ENCODE measurements around the gene GMFB. TPM values are rescaled to one million over a fixed set of nuclear protein-coding genes. Genes with fewer than 3 reads are reported as not detected.

The GMFB gene
- total RNA-seq, 4 donors from 2014 or later: 39.5 to 169 (median 45.7) TPM

DNA sequence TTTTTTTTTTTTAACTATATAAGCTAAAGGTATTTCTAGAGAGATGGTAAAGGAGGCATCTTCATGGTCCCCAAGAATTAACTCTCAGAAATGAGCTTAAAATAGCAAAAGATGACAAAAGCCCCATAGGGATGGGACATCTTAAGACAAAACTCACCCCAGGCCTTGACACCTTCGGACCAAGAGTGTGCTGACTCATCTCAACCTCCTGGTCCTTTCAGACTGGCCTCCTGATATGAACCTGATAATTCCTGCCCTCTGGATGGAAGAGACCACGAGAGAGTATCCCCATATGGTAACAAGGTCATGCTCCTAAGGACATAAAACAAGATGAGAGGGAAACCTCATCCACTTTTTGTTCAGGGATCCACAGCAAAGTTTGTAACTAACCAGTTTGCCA lies 8.4 kb upstream of the GMFB start:
- H3K4me1 ChIP-seq: no peaks in the 10 kb centered on the region
- intact Hi-C loops (cut with DNase I; ENCODE audit: low total_unique reads): no loop called here
- no peaks in the 10 kb centered on the region for H3K9me3 ChIP-seq
- no peaks in the 10 kb centered on the region for H3K27me3 ChIP-seq
- TF ChIP-seq, protein P1, sequence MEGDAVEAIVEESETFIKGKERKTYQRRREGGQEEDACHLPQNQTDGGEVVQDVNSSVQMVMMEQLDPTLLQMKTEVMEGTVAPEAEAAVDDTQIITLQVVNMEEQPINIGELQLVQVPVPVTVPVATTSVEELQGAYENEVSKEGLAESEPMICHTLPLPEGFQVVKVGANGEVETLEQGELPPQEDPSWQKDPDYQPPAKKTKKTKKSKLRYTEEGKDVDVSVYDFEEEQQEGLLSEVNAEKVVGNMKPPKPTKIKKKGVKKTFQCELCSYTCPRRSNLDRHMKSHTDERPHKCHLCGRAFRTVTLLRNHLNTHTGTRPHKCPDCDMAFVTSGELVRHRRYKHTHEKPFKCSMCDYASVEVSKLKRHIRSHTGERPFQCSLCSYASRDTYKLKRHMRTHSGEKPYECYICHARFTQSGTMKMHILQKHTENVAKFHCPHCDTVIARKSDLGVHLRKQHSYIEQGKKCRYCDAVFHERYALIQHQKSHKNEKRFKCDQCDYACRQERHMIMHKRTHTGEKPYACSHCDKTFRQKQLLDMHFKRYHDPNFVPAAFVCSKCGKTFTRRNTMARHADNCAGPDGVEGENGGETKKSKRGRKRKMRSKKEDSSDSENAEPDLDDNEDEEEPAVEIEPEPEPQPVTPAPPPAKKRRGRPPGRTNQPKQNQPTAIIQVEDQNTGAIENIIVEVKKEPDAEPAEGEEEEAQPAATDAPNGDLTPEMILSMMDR (IDR thresholded peaks at IDR 0.05): no peak
- no peak for TF ChIP-seq POLR2A (IDR thresholded peaks at IDR 0.05)
- no peak overlapping the region for H3K27ac ChIP-seq
- no peak for DNase-seq
- no peak overlapping the region for H3K4me3 ChIP-seq
- no peaks in the 10 kb centered on the region for H3K36me3 ChIP-seq

DNA sequence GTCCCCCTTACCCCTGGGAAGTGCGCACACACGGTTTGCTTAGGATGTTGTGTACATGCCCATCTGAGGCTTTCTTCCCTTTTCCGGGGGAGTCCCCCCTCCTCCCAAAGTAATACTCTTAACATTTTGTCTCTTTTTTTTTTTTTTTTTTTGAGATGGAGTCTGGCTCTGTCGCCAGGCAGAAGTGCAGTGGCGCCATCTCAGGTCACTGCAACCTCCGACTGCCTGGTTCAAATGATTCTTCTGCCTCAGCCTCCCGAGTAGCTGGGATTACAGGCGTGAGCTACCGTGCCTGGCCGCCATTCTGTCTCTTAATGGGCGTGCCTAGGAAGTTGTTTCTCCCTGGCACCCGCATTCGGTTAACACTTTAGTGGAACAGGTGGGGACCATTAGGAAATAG lies 4.5 kb upstream of the GMFB start:
- Histone ChIP-seq H3K4me3 (no peak overlapping the region), H3K9me3 (no peaks in the 10 kb centered on the region), H3K27ac (peak overlapping the region in 1 of 2 donors; percentile 41), H3K27me3 (no peaks in the 10 kb centered on the region), H3K4me1 (no peaks in the 10 kb centered on the region), H3K36me3 (no peaks in the 10 kb centered on the region)
- no peak for DNase-seq
- TF ChIP-seq POLR2A (IDR thresholded peaks at IDR 0.05): no peak
- intact Hi-C loops (cut with DNase I; ENCODE audit: low total_unique reads): no loop called here

DNA sequence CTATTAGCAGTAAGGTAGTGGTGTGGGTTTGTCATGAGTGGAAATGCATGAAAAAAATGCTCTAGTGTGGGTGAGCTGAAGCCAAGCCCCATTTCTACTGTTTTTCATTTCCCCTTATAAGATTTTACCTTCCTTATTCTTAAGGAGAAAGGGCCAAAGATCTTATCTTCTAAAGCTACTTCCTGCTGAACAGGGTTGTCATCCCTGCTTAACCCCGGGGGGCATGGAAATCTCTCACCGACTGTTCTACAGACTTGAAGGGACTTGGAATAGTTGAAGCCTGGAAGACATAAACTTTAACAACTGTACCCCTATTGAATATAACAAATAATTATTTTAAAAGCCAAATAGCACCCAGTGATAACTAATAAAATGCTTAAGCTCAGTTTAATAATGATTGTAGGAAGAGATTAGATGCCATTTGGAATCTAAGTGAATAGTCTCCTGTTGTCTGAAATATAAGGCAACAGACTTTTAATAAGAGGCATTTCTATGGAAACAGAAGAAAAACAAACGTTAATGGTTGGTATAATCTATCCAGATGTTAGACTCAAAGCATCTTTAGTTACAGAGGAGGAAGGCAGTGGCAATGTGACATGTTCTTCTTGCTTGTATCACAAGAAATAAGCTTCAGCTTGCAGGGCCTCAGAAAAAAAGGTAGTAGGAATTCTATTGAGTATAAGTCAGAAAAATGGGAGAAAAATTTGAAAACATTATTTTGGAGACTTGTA lies 1.8 kb upstream of the GMFB start:
- no peaks in the 10 kb centered on the region for H3K27me3 ChIP-seq
- no peak overlapping the region for H3K4me3 ChIP-seq
- no peak for DNase-seq
- no peaks in the 10 kb centered on the region for H3K4me1 ChIP-seq
- no peak for TF ChIP-seq POLR2A (IDR thresholded peaks at IDR 0.05)
- TF ChIP-seq, protein P1 (IDR thresholded peaks at IDR 0.05): no peak
- no peaks in the 10 kb centered on the region for H3K36me3 ChIP-seq
- H3K27ac ChIP-seq: peak overlapping the region in 1 of 2 donors; percentile 94
- intact Hi-C loops (cut with DNase I; ENCODE audit: low total_unique reads): no loop called here
- H3K9me3 ChIP-seq: no peaks in the 10 kb centered on the region

DNA sequence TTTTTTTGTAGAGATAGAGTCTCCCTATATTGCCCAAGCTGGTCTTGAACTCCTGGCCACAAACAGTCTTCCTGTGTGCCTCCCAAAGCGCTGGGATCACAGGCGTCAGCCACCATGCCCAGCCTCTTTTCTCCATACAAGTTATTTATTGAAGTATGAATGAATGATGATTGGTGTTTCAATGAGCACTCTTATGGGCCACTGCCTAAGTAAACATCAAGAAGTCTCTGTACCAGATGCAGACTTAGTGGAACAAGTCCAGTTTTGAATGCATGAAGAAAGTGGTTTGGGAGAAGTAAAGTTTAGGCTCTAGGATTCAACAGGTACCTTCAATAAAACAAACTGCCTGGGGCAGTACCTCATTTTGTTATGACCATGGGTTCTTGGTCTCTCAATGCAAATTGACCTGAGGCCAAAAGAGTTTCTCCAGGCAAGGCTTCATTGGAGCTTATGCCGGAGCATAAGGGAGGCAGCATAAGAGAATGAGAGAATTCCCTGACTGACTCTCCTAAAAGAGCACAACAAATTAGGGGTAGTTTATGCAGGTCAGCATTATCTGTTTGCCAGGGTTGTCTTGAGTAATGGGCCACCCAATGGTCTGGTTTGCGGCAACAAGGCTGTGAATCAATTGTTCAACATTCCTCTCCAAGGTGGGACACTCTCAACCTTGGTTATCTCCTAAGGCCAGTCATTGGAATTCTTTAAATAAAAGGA lies 1.1 kb upstream of the GMFB start:
- no peak for DNase-seq
- TF ChIP-seq, protein P1 (IDR thresholded peaks at IDR 0.05): no peak
- TF ChIP-seq POLR2A (IDR thresholded peaks at IDR 0.05): no peak
- H3K27me3 ChIP-seq: no peaks in the 10 kb centered on the region
- no peaks in the 10 kb centered on the region for H3K4me1 ChIP-seq
- H3K27ac ChIP-seq: peak overlapping the region; percentile 91 to 94
- H3K4me3 ChIP-seq: peak overlapping the region; percentile 83 to 90
- no peaks in the 10 kb centered on the region for H3K9me3 ChIP-seq
- no peaks in the 10 kb centered on the region for H3K36me3 ChIP-seq
- intact Hi-C loops (cut with DNase I; ENCODE audit: low total_unique reads): no loop called here

DNA sequence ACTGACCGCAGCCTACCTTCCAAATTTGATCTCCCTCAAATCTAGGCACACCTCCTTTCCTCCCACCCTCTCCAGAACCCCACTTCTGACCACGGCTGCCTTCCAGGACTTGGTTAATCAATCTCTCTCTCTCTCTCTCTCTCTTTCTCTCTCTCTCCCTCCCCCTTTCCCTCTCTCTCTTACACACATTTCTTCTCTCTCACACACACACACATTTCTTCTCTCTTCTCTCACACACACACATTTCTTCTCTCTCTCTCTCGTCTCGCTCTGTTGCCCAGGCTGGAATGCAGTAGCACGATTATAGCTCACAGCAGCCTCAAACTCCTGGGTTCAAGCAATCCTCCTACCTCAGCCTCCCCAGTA lies 521 bp upstream of the GMFB start:
- Histone ChIP-seq H3K36me3 (no peaks in the 10 kb centered on the region), H3K27ac (peak overlapping the region; percentile 91 to 94), H3K27me3 (no peaks in the 10 kb centered on the region), H3K4me3 (peak overlapping the region; percentile 83 to 90), H3K4me1 (no peaks in the 10 kb centered on the region), H3K9me3 (no peaks in the 10 kb centered on the region)
- intact Hi-C loops (cut with DNase I; ENCODE audit: low total_unique reads): no loop called here
- no peak for DNase-seq
- TF ChIP-seq, protein P1 (IDR thresholded peaks at IDR 0.05): peak in 2 of 4 experiments; percentile 3 to 10
- no peak for TF ChIP-seq POLR2A (IDR thresholded peaks at IDR 0.05)
